Measurements from ENCODE around the gene SAGE1. TPM values are rescaled to one million over a fixed set of nuclear protein-coding genes. Genes with fewer than 3 reads are reported as not detected.

Gene SAGE1
- total and polyA plus RNA-seq, 9 of the 15 experiments (the other 6 are each of a cell fraction or from before 2014, with no cell fraction given), result 14.6 to 79.2 (median 29.3) TPM

GRCh38 chrX:135914404-135914803 is 20.9 kb downstream of the SAGE1 start (continued):
- TF ChIP-seq RNF2 (IDR thresholded peaks at IDR 0.05) (peak; percentile 31; the same call in 1 of the 2 replicates), ZSCAN29 (IDR thresholded peaks at IDR 0.05) (no peak), YBX1 (IDR thresholded peaks at IDR 0.05) (no peak), NFRKB (IDR thresholded peaks at IDR 0.05; ENCODE audit: low read depth) (no peak), ZNF12 (CRISPR knock-in tag; IDR thresholded peaks at IDR 0.05) (no peak), ZNF668 (CRISPR knock-in tag; IDR thresholded peaks at IDR 0.05) (no peak), RFX1 (IDR thresholded peaks at IDR 0.05) (no peak), RBM22 (IDR thresholded peaks at IDR 0.05; ENCODE audit: low read depth, low read length, poor library complexity, severe bottlenecking) (no peak), FOXP4 (CRISPR knock-in tag; IDR thresholded peaks at IDR 0.05; ENCODE audit: borderline replicate concordance) (no peak), SMAD1 (IDR thresholded peaks at IDR 0.05; ENCODE audit: low read depth, low read length, partially characterized antibody) (no peak), FOSL1 (tag; conservative IDR thresholded peaks at IDR 0.05) (peak; percentile 91), CBFA2T2 (conservative IDR thresholded peaks at IDR 0.05) (peak; percentile 98), NUFIP1 (IDR thresholded peaks at IDR 0.05; ENCODE audit: partially characterized antibody) (no peak), PCBP2 (IDR thresholded peaks at IDR 0.05; ENCODE audit: low read depth, low read length, poor library complexity, severe bottlenecking) (no peak), NCOA6 (IDR thresholded peaks at IDR 0.05) (no peak), HDAC1 (IDR thresholded peaks at IDR 0.05) (peak in 1 of 2 experiments; percentile 72; a peak in 2 of 4 replicates), ELF4 (CRISPR knock-in tag; IDR thresholded peaks at IDR 0.05) (peak; percentile 60; the same call in 1 of the 2 replicates), ZNF431 (CRISPR knock-in tag; IDR thresholded peaks at IDR 0.05) (no peak), NBN (IDR thresholded peaks at IDR 0.05; ENCODE audit: low read depth) (peak; percentile 75), POLR2AphosphoS5 (IDR thresholded peaks at IDR 0.05; ENCODE audit: control insufficient read depth, insufficient read depth, low read depth, low read length) (peak; percentile 98), ZNF316 (IDR thresholded peaks at IDR 0.05) (peak; percentile 73), MECOM (CRISPR knock-in tag; IDR thresholded peaks at IDR 0.05) (0 out of 2 replicates have a peak, but pooled peaks have one; percentile 20), HNRNPK (IDR thresholded peaks at IDR 0.05; ENCODE audit: low read depth, low read length, poor library complexity, severe bottlenecking) (no peak), NR1H2 (CRISPR knock-in tag; IDR thresholded peaks at IDR 0.05) (no peak), MED1 (CRISPR knock-in tag; IDR thresholded peaks at IDR 0.05; ENCODE audit: borderline replicate concordance) (no peak), ZNF197 (CRISPR knock-in tag; IDR thresholded peaks at IDR 0.05; ENCODE audit: low read depth) (peak; percentile 68; the same call in 1 of the 2 replicates), PHF20 (IDR thresholded peaks at IDR 0.05; ENCODE audit: partially characterized antibody) (no peak), MXI1 (IDR thresholded peaks at IDR 0.05; ENCODE audit: low read depth, low read length) (no peak), MCM5 (IDR thresholded peaks at IDR 0.05; ENCODE audit: low read depth) (no peak)
